Measurements from ENCODE around the gene FUOM. TPM values are rescaled to one million over a fixed set of nuclear protein-coding genes. Genes with fewer than 3 reads are reported as not detected.

The FUOM gene
- total RNA-seq, 1 experiment from 2014 or later = 41.8 TPM

GRCh38 chr10:133334503-133335245 is 23.1 kb downstream of the FUOM start:
- H3K23ac ChIP-seq (ENCODE audit: insufficient read length, low read depth, low read length) = no peak overlapping the region
- H3K79me1 ChIP-seq (ENCODE audit: insufficient read depth, low read depth, low read length, poor library complexity, severe bottlenecking) = no peaks in the 10 kb centered on the region
- H3K9me3 Mint-ChIP-seq = peaks cover 13% of the 10 kb centered on the region in 2 experiments
- WGBS (ENCODE audit: extremely low coverage, insufficient read length, low lambda C conversion rate) = no CpG with 5 or more reads among the region's 51 CpGs
- no peaks in the 10 kb centered on the region for H3K9me3 ChIP-seq (ENCODE audit: control insufficient read depth, low read depth, low read length)
- H3T11ph ChIP-seq (ENCODE audit: low read length) = no peak overlapping the region
- no peak overlapping the region; the same call in 1 of the 2 replicates for H3K14ac ChIP-seq (ENCODE audit: insufficient read depth, low read length)
- H3K27ac ChIP-seq (ENCODE audit: insufficient read length, low read depth, low read length) = no peak overlapping the region
- no peak overlapping the region for H4K91ac ChIP-seq (ENCODE audit: insufficient read length, low read depth, low read length)
- no peak for DNase-seq
- H2BK12ac ChIP-seq (ENCODE audit: insufficient read length, low read depth, low read length) = no peak overlapping the region
- H3K79me2 ChIP-seq (ENCODE audit: insufficient read depth, low read length) = no peaks in the 10 kb centered on the region
- H3K23me2 ChIP-seq (ENCODE audit: insufficient read length, low read depth, low read length, poor library complexity, severe bottlenecking) = peaks cover 12% of the 10 kb centered on the region
- H2AFZ ChIP-seq (ENCODE audit: low read length) = no peak overlapping the region
- H3K9ac ChIP-seq (ENCODE audit: extremely low read depth, insufficient read length, low read length) = no peak overlapping the region
- no peak for TF ChIP-seq CTCF (conservative IDR thresholded peaks at IDR 0.05)
- peaks cover 0 to 5% of the 10 kb centered on the region in 2 experiments; a peak in 3 of 4 replicates for H3K4me1 Mint-ChIP-seq
- H3K27me3 ChIP-seq (ENCODE audit: insufficient read depth, low read length) = peaks cover 44% of the 10 kb centered on the region
- H2BK120ac ChIP-seq (ENCODE audit: low read depth, low read length, poor library complexity, severe bottlenecking) = no peak overlapping the region
- peak overlapping the region; percentile 20 for H3K4me2 ChIP-seq (ENCODE audit: insufficient read depth, insufficient read length, low read length)
- peaks cover 55% of the 10 kb centered on the region for H3K27me3 Mint-ChIP-seq (ENCODE audit: low read depth)
- peak overlapping the region; percentile 52 for H3K18ac ChIP-seq (ENCODE audit: insufficient read length, low read depth, low read length)
- no peak overlapping the region for H2BK20ac ChIP-seq (ENCODE audit: low read depth, low read length, poor library complexity, severe bottlenecking)
- no peak overlapping the region; the same call in 1 of the 2 replicates for H2BK15ac ChIP-seq (ENCODE audit: low read depth, low read length)
- H2AK5ac ChIP-seq (ENCODE audit: insufficient read length, low read length) = no peak overlapping the region
- H3K27ac Mint-ChIP-seq = no peak overlapping the region; a peak in 1 of 7 replicates
- H3K4me1 ChIP-seq (ENCODE audit: insufficient read depth, low read length) = no peaks in the 10 kb centered on the region
- no peak overlapping the region for H4K8ac ChIP-seq (replicated peaks; ENCODE audit: insufficient read length, low read depth, low read length)
- no peak overlapping the region for H3K4ac ChIP-seq (ENCODE audit: low read depth, low read length)
- no peaks in the 10 kb centered on the region for H4K20me1 ChIP-seq (ENCODE audit: control insufficient read depth, insufficient read depth, insufficient read length)
- no peak overlapping the region for H3K56ac ChIP-seq (ENCODE audit: insufficient read length, low read depth, low read length)
- peak overlapping the region; percentile 51 to 76 for H3K4me3 Mint-ChIP-seq
- H4K5ac ChIP-seq (ENCODE audit: insufficient read length, low read depth, low read length) = no peak overlapping the region
- H3K36me3 Mint-ChIP-seq (ENCODE audit: insufficient read depth in 1 of 3, low read depth in 3 of 3) = no peaks in the 10 kb centered on the region
- no peak overlapping the region for H2BK5ac ChIP-seq (ENCODE audit: insufficient read length, low read length)
